Measurements from ENCODE around the gene METTL9.

DNA sequence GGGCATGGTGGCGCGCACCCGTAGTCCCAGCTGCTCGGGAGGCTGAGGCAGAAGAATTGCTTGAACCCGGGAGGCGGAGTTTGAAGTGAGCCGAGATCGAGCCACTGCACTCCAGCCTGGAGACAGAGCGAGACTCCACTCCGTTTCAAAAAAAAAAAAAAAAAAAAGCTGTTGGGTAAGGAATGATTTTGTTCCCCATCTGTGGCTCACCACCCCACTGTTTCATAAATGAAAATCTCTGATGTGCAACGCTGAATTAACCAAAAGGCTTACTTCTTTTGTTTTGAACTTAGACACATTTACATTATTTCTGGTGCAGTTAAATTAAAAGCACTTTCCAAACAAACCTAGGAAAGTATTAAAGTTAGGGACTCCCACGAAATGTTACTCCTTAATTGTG lies 1.2 kb upstream of the METTL9 start:
- TF ChIP-seq, protein P1, sequence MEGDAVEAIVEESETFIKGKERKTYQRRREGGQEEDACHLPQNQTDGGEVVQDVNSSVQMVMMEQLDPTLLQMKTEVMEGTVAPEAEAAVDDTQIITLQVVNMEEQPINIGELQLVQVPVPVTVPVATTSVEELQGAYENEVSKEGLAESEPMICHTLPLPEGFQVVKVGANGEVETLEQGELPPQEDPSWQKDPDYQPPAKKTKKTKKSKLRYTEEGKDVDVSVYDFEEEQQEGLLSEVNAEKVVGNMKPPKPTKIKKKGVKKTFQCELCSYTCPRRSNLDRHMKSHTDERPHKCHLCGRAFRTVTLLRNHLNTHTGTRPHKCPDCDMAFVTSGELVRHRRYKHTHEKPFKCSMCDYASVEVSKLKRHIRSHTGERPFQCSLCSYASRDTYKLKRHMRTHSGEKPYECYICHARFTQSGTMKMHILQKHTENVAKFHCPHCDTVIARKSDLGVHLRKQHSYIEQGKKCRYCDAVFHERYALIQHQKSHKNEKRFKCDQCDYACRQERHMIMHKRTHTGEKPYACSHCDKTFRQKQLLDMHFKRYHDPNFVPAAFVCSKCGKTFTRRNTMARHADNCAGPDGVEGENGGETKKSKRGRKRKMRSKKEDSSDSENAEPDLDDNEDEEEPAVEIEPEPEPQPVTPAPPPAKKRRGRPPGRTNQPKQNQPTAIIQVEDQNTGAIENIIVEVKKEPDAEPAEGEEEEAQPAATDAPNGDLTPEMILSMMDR (IDR thresholded peaks at IDR 0.05; ENCODE audit: low read depth, low read length, missing input control) = no peak
- no peak for TF ChIP-seq TAF1 (conservative IDR thresholded peaks at IDR 0.05)
- TF ChIP-seq, protein P2, sequence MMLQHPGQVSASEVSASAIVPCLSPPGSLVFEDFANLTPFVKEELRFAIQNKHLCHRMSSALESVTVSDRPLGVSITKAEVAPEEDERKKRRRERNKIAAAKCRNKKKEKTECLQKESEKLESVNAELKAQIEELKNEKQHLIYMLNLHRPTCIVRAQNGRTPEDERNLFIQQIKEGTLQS (IDR thresholded peaks at IDR 0.05) = no peak
- TF ChIP-seq, protein P3, sequence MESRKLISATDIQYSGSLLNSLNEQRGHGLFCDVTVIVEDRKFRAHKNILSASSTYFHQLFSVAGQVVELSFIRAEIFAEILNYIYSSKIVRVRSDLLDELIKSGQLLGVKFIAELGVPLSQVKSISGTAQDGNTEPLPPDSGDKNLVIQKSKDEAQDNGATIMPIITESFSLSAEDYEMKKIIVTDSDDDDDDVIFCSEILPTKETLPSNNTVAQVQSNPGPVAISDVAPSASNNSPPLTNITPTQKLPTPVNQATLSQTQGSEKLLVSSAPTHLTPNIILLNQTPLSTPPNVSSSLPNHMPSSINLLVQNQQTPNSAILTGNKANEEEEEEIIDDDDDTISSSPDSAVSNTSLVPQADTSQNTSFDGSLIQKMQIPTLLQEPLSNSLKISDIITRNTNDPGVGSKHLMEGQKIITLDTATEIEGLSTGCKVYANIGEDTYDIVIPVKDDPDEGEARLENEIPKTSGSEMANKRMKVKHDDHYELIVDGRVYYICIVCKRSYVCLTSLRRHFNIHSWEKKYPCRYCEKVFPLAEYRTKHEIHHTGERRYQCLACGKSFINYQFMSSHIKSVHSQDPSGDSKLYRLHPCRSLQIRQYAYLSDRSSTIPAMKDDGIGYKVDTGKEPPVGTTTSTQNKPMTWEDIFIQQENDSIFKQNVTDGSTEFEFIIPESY (IDR thresholded peaks at IDR 0.05) = no peak
- TF ChIP-seq EGR1 (IDR thresholded peaks at IDR 0.05; ENCODE audit: low read depth in 2 of 2) = no peak
